Measurements from ENCODE around the gene NUP160.
"Not testable (repeated sequence)": the region's sequence is repeated elsewhere in the genome, so short reads cannot be mapped to it uniquely, and the experiment has no call there.

Gene NUP160

DNA sequence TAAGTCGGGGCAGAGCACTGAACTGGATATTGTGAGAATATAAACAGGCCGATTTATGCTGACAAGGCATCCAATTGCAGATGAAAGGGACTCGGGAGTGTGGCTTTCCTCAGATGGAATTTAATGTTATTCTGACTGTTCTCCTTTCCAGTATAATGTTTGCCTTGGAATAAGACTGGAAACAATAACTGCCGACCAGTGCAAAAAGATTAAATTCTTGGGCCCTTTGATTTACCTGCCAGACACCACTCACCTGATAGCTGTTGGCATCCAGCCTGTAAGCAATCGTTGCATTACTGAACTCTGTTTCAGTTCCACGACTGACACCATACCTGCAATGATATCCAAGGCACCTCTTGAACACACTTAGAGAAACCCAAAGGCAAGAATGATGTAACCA lies 10.9 kb downstream of the NUP160 start:
- no peak overlapping the region for H3K4me3 ChIP-seq (ENCODE audit: control insufficient read depth, low read depth, low read length)
- no peak for DNase-seq (ENCODE audit: low read depth)
- TF ChIP-seq, protein P1, sequence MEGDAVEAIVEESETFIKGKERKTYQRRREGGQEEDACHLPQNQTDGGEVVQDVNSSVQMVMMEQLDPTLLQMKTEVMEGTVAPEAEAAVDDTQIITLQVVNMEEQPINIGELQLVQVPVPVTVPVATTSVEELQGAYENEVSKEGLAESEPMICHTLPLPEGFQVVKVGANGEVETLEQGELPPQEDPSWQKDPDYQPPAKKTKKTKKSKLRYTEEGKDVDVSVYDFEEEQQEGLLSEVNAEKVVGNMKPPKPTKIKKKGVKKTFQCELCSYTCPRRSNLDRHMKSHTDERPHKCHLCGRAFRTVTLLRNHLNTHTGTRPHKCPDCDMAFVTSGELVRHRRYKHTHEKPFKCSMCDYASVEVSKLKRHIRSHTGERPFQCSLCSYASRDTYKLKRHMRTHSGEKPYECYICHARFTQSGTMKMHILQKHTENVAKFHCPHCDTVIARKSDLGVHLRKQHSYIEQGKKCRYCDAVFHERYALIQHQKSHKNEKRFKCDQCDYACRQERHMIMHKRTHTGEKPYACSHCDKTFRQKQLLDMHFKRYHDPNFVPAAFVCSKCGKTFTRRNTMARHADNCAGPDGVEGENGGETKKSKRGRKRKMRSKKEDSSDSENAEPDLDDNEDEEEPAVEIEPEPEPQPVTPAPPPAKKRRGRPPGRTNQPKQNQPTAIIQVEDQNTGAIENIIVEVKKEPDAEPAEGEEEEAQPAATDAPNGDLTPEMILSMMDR (conservative IDR thresholded peaks at IDR 0.05; ENCODE audit: control insufficient read depth, insufficient read depth, low read depth, low read length), result no peak

GRCh38 chr11:47830013-47830412 lies 18.1 kb downstream of the NUP160 start:
- not testable (repeated sequence) for DNase-seq (ENCODE audit: low read depth)

DNA sequence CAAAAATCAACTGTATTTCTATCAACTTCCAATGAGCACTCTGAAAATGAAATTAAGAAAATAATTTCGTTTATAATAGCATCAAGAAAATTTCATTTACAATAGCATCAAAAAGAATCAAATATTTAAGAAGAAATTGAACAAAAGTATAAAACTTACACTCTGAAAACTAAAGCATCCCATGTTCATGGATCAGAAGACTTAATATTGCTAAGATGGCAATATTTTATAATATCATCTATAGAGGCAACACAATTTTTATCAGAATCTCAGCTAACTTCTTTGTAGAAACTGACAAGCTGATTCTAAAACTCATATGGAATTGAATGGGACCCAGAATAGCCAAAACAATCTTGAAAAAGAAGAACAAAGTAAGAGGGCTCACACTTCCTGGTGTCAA lies 19.9 kb downstream of the NUP160 start:
- DNase-seq (ENCODE audit: low read depth), result no peak
- TF ChIP-seq, protein P1 (conservative IDR thresholded peaks at IDR 0.05; ENCODE audit: control insufficient read depth, insufficient read depth, low read depth, low read length), result no peak
- H3K4me3 ChIP-seq (ENCODE audit: control insufficient read depth, low read depth, low read length), result no peak overlapping the region

More at GRCh38 chr11:47830013-47830412, 18.1 kb downstream of the NUP160 start:
- not testable (repeated sequence) for H3K4me3 ChIP-seq (ENCODE audit: control insufficient read depth, low read depth, low read length)

- not testable (repeated sequence) for DNase-seq (ENCODE audit: low read depth)
These were observed 25.5 kb downstream of the NUP160 start for GRCh38 chr11:47822664-47823063.

GRCh38 chr11:47819743-47820142 lies 28.4 kb downstream of the NUP160 start:
- DNase-seq (ENCODE audit: low read depth), result no peak
- TF ChIP-seq, protein P1 (conservative IDR thresholded peaks at IDR 0.05; ENCODE audit: control insufficient read depth, insufficient read depth, low read depth, low read length), result no peak
- H3K4me3 ChIP-seq (ENCODE audit: control insufficient read depth, low read depth, low read length), result no peak overlapping the region

More at GRCh38 chr11:47822664-47823063, 25.5 kb downstream of the NUP160 start:
- H3K4me3 ChIP-seq (ENCODE audit: control insufficient read depth, low read depth, low read length), result not testable (repeated sequence)

GRCh38 chr11:47800759-47801158 lies 47.4 kb downstream of the NUP160 start:
- H3K4me3 ChIP-seq (ENCODE audit: control insufficient read depth, low read depth, low read length), result no peak overlapping the region
- DNase-seq (ENCODE audit: low read depth), result no peak
- TF ChIP-seq, protein P1 (conservative IDR thresholded peaks at IDR 0.05; ENCODE audit: control insufficient read depth, insufficient read depth, low read depth, low read length), result no peak

- DNase-seq (ENCODE audit: low read depth), result peak; percentile 86
- H3K4me3 ChIP-seq (ENCODE audit: control insufficient read depth, low read depth, low read length), result no peak overlapping the region
- TF ChIP-seq, protein P1 (conservative IDR thresholded peaks at IDR 0.05; ENCODE audit: control insufficient read depth, insufficient read depth, low read depth, low read length), result no peak
These were observed 50.5 kb downstream of the NUP160 start for GRCh38 chr11:47797633-47798032.

DNA sequence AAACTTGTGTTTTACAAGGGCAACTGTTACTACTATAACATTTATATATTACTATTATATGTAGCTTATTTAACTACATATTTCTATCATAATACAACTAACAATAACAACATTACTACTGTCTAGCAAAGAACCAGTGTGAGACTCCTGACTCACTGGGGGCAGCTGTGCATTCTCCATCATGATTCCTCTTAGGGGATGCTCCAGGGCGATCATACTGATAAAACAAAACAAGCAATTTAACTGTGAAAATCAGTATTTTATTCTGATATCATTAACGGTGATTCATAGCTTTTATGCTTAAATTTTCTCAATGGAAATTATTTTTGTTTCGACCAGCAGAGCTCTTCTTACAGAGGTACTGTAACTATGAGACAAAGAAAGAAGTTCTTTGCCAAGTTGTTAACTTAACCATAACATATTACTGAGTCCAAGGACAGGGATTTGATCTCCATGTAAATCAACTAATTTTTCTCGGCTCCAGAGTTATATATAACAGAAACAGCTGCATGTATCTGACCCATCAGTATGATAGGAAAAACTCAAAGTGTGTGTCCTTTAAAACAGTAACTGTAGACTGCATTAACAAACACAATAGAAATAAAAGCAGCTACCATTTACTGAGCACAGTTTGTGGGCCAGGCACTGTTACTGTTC lies 56.2 kb downstream of the NUP160 start:
- H3K4me3 ChIP-seq (ENCODE audit: control insufficient read depth, low read depth, low read length), result no peak overlapping the region
- no peak for DNase-seq (ENCODE audit: low read depth)
- TF ChIP-seq, protein P1 (conservative IDR thresholded peaks at IDR 0.05; ENCODE audit: control insufficient read depth, insufficient read depth, low read depth, low read length), result no peak

DNA sequence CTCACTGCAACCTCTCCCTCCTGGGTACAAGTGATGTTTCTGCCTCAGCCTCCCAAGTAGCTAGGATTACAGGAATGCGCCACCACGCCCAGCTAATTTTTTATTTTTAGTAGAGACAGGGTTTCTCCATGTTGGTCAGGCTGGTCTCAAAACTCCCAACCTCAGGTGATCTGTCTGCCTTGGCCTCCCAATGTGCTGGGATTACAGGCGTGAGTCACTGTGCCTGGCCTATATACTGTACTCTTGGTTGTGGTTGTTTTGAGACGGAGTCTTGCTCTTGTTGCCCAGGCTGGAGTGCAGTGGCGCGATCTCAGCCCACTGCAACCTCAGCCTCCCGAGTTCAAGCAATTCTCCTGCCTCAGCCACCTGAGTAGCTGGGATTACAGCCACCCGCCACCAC lies 58.1 kb downstream of the NUP160 start:
- not testable (repeated sequence) for H3K4me3 ChIP-seq (ENCODE audit: control insufficient read depth, low read depth, low read length); DNase-seq (ENCODE audit: low read depth)

All from fibroblast of mammary gland (primary cell).